Skeletal muscle tissue (tissue), 4 donors: Measurements from ENCODE around the gene PIK3R3. TPM values are rescaled to one million over a fixed set of nuclear protein-coding genes. Genes with fewer than 3 reads are reported as not detected.
A peak's percentile ranks its signal among the peaks of the same experiment; 100 is the strongest.

ENCODE experiments used
- H3K27ac ChIP-seq: one replicate; pipeline ENCODE4 v1.7.0; 2013; ENCODE audit warnings: mild to moderate bottlenecking, low read depth, low read length, inconsistent platforms
- H3K27me3 ChIP-seq, 3 donors: one replicate each; pipeline ENCODE4 v1.7.0; 2013; ENCODE audit warnings: low read length in 3 of 3; ENCODE audit not compliant: control insufficient read depth in 3 of 3, insufficient read depth in 3 of 3
- H3K36me3 ChIP-seq, 3 donors: one replicate each; pipeline ENCODE4 v1.7.0; 2013; ENCODE audit warnings: low read length in 3 of 3; ENCODE audit not compliant: control insufficient read depth in 3 of 3, insufficient read depth in 3 of 3
- H3K4me1 ChIP-seq, 3 donors: one replicate each; pipeline ENCODE4 v1.7.0; 2013; ENCODE audit warnings: low read length in 3 of 3, mild to moderate bottlenecking in 3 of 3; ENCODE audit not compliant: control insufficient read depth in 3 of 3, insufficient read depth in 3 of 3
- H3K4me3 ChIP-seq, 3 donors: one replicate each; pipeline ENCODE4 v1.7.0; 2013; ENCODE audit warnings: low read length in 3 of 3
- H3K9ac ChIP-seq, 3 donors: one replicate each; pipeline ENCODE4 v1.7.0; 2013; ENCODE audit warnings: low read length in 3 of 3, mild to moderate bottlenecking in 3 of 3, moderate library complexity in 2 of 3, low read depth in 1 of 3
- H3K9me3 ChIP-seq, 3 donors: one replicate each; pipeline ENCODE4 v1.7.0; 2013; ENCODE audit warnings: low read length in 3 of 3; ENCODE audit not compliant: control insufficient read depth in 3 of 3
- total RNA-seq: library from RNA; depleted of rRNA; stranded (reverse); fragments of >200 nt; gene quantifications from one replicate; pipeline ENCODE4 v1.2.3, GENCODE V29; 2014
- donor health status: Osteomylitis.

Gene PIK3R3
- total RNA-seq, 1 donor from 2014 or later, result 13.0 TPM

DNA sequence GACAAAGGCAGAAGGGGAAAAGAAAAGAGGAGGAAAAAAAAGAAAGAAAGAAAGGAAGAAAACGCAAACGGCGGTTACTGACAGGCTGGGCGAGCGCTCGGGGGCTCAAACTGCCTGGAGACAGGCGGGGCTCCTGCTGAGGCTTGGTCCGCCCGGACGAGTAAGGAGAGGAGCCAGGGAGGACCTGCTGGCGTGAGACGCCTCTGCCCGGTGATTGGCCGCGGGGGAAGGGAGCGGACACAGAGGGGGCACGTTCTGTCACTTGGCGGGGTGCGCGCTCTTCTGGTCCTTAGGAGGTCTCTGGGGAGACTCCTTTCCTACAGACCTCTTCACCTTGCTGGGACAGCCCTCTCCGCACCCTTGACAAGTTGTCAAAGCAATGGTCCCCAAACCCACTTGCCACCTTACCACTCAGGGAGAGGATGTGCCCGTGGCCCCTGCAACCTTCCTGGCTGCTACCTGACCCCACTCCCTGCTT lies 791 bp upstream of the PIK3R3 start:
- no peaks in the 10 kb centered on the region for H3K9me3 ChIP-seq
- H3K4me1 ChIP-seq, result peaks cover 22 to 34% (median 22%) of the 10 kb centered on the region in 3 donors
- peak overlapping the region; percentile 96 for H3K27ac ChIP-seq
- H3K27me3 ChIP-seq, result no peaks in the 10 kb centered on the region
- peak overlapping the region; percentile 80 to 91 (median 81) for H3K9ac ChIP-seq
- no peaks in the 10 kb centered on the region for H3K36me3 ChIP-seq
- H3K4me3 ChIP-seq, result peak overlapping the region; percentile 81 to 85 (median 85)

DNA sequence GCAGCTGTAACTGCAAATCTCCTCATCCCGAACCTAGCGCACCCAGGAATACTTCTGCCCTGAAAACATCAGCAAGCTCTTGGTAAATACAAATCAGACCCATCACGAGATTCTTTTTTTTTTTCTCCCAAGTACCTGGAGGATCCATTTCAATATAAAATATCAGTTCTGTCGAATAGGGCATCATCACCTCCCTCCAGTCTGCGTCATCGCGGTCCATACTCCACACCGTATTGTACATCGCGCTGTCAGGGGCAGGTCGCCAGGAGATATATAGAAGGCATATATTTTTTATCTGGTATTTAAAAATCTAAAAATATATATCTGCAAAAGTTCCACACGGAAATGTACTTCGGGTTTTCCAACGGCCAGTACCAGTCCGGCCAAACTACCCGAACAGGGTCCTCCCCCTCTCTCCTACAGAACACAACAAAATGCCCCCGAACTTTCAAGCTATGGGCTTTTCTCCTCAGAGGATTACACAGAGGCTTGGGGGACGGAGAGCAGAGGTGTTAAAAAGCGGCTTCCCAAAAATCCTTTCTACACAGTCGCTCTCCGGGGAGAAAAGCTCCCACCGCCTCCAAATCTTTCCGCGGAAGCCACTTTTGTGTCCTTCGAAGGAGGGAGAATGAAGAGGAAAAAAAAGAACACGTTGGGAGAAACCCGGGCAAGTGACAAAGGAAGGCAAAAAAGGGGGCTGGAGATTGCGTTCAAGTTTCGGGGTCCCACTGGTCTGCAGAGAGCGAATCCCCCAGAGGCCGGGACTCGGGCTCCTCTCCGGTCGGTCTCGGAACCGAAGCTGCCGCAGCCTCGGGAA lies 509 bp downstream of the PIK3R3 start:
- Histone ChIP-seq H3K27me3 (no peaks in the 10 kb centered on the region), H3K27ac (peak overlapping the region; percentile 96), H3K4me1 (peaks cover 22 to 34% (median 28%) of the 10 kb centered on the region in 3 donors), H3K4me3 (peak overlapping the region; percentile 76 to 90 (median 81)), H3K9me3 (no peaks in the 10 kb centered on the region), H3K36me3 (no peaks in the 10 kb centered on the region), H3K9ac (peak overlapping the region; percentile 80 to 91 (median 87))

DNA sequence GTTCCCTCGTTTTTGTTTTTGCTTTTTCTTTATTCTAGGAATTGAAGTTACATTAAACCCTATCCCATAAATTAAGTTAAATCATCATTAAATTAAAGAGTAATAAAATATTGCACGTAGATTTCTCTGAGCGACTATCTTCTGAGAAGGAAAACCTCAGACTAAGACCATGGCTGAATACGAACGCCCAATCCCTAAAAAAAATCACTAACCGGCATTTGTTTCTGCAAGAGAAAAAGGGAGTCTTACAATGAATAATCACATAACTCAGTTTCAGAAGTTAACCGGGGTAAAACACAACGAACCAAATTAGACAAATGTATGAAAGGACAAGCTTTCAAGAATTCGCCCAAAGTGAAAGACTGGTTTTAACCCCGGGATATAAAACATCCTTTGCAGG lies 1.3 kb downstream of the PIK3R3 start:
- Histone ChIP-seq H3K4me1 (peaks cover 22 to 34% (median 28%) of the 10 kb centered on the region in 3 donors), H3K36me3 (no peaks in the 10 kb centered on the region), H3K27me3 (no peaks in the 10 kb centered on the region), H3K9ac (peak overlapping the region; percentile 64 to 76 (median 64)), H3K9me3 (no peaks in the 10 kb centered on the region), H3K4me3 (peak overlapping the region; percentile 61 to 90 (median 76)), H3K27ac (no peak overlapping the region)

DNA sequence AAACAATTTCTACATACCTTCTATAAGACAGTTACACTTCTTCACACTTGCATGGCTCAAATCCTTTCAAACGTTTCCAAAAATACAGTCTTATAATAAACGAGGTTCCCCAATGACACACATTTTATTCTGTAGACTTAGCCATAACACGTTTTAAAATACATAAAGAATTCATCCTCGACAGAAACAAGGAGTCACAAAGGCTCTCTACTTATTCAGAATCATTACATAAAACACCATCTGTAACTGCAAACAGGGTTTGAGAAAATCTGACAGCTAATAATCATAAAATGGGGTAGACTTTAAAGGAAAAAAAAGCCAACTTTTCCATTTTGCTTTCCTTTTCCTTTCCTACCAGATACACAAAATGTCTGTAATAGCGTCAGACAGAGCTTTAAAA lies 1.8 kb downstream of the PIK3R3 start:
- Histone ChIP-seq H3K36me3 (no peaks in the 10 kb centered on the region), H3K27ac (no peak overlapping the region), H3K27me3 (no peaks in the 10 kb centered on the region), H3K4me3 (peak overlapping the region; percentile 61 to 90 (median 76)), H3K4me1 (peaks cover 22 to 34% (median 28%) of the 10 kb centered on the region in 3 donors), H3K9me3 (no peaks in the 10 kb centered on the region), H3K9ac (peak overlapping the region; percentile 64 to 76 (median 64))

DNA sequence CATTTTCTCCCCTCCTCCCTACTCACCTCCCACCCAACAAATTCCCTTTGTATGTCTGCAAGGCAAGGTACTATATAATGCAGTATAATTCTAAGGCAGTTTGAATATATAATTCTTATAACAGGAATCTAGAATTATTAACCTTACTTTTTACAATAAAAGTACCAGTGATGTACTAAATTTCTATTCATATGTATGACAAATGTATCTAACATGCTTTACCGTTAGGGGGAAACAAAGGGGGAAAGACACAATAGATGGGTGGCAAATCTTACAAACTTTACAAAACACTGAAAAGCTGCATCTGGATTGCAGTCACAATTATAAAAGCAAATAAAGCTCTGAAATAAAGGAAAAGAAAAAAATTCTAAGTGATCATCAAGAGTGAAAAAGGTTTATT lies 2.3 kb downstream of the PIK3R3 start:
- no peaks in the 10 kb centered on the region for H3K9me3 ChIP-seq
- H3K4me1 ChIP-seq, result peaks cover 19 to 29% (median 28%) of the 10 kb centered on the region in 3 donors
- H3K9ac ChIP-seq, result peak overlapping the region; percentile 64 to 76 (median 64)
- H3K27me3 ChIP-seq, result no peaks in the 10 kb centered on the region
- H3K27ac ChIP-seq, result no peak overlapping the region
- peak overlapping the region in 2 of 3 donors; percentile 76 to 90 for H3K4me3 ChIP-seq
- H3K36me3 ChIP-seq, result no peaks in the 10 kb centered on the region

DNA sequence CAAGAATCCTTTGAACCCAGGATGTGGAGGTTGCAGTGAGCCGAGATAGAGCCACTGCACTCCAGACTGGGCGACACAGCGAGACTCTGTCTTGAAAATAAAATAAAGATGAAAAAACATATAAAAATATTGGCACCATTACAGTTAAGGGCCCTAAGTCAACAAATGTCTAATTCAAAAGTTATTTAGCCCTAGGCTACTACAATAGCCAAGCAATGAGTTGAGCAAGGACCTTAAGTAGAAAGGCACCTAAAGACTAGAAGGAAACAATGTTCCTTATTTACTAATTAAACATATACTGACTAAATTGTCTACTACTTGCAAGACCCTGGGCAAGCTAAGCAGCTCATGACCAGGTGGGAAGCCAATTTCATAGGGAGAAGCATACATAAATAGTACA lies 4.1 kb downstream of the PIK3R3 start:
- H3K9me3 ChIP-seq, result no peaks in the 10 kb centered on the region
- no peaks in the 10 kb centered on the region for H3K27me3 ChIP-seq
- no peaks in the 10 kb centered on the region for H3K36me3 ChIP-seq
- H3K4me3 ChIP-seq, result no peak overlapping the region
- H3K9ac ChIP-seq, result no peak overlapping the region
- no peak overlapping the region for H3K27ac ChIP-seq
- H3K4me1 ChIP-seq, result peaks cover 2 to 12% (median 10%) of the 10 kb centered on the region in 3 donors

DNA sequence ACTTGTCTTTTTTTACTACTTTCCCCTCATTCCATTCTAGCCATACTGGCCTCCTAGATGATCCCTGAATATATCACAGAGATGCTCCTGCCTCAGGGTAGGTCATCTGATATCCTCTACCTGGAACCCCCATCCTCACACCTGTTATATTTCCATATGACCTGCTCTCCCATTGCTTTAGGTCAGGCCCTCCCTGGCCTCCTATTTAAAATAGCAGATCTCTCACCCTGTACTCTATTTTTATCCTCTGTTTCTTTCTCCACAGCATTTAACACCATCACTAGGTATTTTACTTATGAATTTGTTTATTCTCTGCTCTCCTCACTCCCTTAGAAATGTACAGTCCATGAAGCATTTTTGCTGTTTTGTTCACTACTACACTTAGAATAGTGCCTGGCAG lies 13.6 kb downstream of the PIK3R3 start:
- Histone ChIP-seq H3K27ac (no peak overlapping the region), H3K9me3 (no peaks in the 10 kb centered on the region), H3K4me1 (peaks cover 0 to 14% (median 6%) of the 10 kb centered on the region in 3 donors), H3K9ac (no peak overlapping the region), H3K27me3 (no peaks in the 10 kb centered on the region), H3K36me3 (no peaks in the 10 kb centered on the region), H3K4me3 (no peak overlapping the region)

DNA sequence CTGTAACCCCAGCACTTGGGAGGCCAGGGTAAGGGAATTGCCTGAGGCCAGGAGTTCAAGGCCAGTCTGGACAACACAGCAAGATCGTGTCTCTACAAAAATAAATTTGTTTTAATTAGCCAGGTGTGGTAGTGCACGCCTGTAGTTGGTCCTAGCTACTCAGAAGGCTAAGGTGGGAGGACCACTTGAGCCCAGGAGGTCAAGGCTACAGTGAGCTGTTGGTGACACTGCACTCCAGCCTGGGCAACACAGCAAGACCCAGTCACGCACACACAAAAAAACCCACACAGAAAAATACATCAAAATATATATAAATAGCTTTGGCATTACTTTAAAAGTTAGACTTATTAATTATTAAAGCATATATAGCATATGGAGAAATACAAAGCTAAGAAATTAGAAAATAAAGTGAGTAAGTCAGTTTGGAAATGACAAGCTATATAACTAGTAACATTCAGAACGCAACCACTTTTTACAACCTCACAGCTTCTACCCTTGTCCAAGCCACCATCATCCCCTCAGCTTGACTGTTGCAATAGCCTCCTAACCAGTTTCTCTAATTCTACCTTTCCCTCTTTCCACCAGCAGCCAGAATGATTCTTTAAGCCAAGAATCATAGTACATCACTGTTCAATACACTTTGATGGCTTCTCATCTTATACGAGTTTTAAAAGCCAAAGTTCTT lies 14.5 kb downstream of the PIK3R3 start:
- Histone ChIP-seq H3K4me3 (no peak overlapping the region), H3K36me3 (no peaks in the 10 kb centered on the region), H3K9ac (no peak overlapping the region), H3K9me3 (no peaks in the 10 kb centered on the region), H3K27me3 (no peaks in the 10 kb centered on the region), H3K4me1 (peaks cover 0 to 14% (median 6%) of the 10 kb centered on the region in 3 donors), H3K27ac (no peak overlapping the region)

DNA sequence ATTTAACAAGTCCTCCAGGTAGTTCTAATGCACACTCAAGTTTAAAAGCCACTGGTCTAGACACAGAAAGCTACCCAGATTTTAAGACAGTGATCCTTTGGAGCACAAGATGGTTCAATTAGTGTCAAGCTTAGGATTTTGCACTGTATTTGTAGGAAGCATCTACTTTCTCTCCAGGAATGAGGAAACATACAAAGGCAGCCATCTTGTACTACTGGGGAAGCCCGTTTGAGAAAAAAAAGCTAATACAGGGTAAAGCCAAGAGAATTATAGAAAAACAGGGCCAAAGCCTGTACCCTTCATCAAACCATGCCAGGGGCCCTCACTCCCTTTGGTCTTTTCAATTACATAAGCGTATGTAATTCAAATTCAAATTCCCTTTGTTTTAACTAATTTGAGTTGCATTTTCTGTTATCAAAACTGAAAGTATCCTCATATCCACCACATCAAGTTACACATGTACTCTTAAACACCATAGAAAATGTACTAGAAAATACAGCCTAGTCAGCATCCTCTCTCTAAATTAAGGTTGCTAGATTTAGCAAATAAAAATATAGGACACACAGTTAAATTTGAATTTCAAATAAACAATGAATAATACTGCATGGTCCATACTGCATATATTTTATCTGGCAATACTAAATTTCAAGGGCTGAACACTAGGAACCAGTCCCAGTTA lies 17.4 kb downstream of the PIK3R3 start:
- Histone ChIP-seq H3K9ac (peak overlapping the region in 1 of 3 donors; percentile 44), H3K9me3 (no peaks in the 10 kb centered on the region), H3K4me1 (peaks cover 0 to 14% (median 6%) of the 10 kb centered on the region in 3 donors), H3K27me3 (no peaks in the 10 kb centered on the region), H3K36me3 (no peaks in the 10 kb centered on the region), H3K4me3 (no peak overlapping the region), H3K27ac (no peak overlapping the region)
